Right forelimb (tissue), 1 donor: ENCODE measurements around the gene ANAPC10.
A peak's percentile ranks its signal among the peaks of the same experiment; 100 is the strongest.
"Not testable (repeated sequence)": the region's sequence is repeated elsewhere in the genome, so short reads cannot be mapped to it uniquely, and the experiment has no call there.

Experiments
- DNase-seq: peaks from one replicate; pipeline ENCODE4 v3.0.0-alpha.2; 2018

Gene ANAPC10, protein sequence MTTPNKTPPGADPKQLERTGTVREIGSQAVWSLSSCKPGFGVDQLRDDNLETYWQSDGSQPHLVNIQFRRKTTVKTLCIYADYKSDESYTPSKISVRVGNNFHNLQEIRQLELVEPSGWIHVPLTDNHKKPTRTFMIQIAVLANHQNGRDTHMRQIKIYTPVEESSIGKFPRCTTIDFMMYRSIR

DNA sequence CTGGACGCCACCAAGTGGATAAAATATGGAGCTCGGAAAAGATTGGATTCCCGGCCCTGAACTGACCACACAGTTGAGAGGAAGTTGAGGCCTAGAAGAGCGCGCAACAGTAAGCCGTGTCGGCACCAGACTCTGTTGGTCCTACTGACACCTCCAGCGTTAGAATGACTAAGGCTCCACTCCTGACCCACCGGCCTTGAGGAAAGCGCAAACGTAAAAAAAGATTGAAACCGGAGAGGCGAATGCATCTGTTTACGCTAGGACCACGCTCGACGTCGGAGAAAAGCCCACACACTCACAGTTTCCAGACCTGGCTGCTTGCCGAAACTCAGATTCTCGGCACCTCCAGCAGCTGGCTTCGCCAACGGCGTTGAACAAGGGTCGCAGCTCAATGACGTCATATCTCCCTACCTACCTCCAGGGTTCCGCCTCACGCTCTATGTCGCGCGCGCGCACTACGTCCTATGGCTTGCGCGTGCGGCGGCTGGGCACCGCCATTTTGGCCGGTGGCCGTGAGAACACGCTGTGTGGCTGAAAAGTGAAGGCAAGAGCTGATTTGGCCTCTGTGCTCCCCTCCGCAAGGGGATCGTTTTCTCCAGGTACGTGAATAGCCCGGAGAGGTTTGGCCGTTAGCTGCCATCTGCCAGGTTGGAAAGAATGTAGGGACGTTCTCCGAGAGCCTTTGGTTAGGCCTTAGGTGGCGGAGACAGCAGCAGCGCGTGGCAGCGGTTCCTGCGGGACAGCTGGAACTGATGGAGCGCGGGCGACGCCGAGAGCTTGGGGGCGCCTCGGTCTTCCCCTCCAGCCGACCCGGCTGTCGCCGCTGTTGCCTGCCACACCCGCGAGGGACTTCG, at the start of gene ANAPC10, which contains the start of gene ABCE1:
ANAPC10 (minus strand) TSS at position 376 of the 854 bp plus-strand sequence. CDS start 2,097 bp downstream, outside the sequence.
ABCE1 (plus strand) TSS at position 491 of the 854 bp plus-strand sequence. CDS start 6,102 bp downstream, outside the sequence.
- peak; percentile 96 for DNase-seq

DNA sequence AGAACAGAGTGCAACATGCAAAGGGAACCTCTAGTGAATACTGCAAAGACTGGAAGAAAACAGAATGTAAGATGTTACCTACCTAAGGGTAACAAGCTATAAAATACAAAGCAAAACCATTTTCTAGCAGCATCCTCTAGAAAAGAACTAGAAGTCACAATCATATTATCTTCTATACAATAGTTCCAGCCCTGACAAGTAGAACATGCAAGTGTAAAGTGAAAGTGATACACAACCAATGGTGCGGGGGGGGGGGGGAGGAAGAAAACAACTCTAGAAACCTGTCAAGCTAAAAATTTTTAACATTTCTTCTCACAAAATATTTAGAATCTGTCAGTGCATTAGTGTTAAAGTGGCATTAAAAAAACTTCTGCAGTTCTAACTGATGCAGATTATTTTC, 38.2 kb upstream of the ANAPC10 start:
- DNase-seq: not testable (repeated sequence)

DNA sequence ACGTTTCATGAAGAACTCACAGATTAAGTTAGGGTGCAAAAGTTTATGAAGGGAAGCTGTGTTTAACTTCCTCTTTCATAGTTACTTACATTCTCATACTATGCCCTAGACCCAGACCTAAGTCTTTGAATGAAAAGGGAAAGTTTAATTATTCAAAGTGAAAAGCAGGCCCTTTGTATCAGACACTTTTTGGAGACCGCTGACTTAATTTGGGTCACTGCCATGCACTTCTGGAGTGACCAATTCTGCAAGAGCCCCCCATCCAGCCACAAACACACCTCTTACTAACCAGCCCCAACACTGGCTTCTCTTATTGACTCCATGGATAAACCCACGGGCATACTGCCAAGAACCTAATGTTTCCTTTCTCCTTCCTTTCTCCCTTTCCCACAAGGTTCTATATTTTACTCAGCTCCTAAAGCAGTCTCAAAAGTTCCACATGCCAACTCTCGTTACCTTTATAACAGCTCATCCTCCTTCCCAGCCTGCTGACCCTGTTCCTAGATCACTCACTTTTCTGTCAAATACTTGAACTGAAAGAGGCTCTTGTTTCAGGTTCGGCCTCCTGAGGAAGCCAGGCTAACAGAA, 34.6 kb upstream of the ANAPC10 start:
- no peak for DNase-seq

DNA sequence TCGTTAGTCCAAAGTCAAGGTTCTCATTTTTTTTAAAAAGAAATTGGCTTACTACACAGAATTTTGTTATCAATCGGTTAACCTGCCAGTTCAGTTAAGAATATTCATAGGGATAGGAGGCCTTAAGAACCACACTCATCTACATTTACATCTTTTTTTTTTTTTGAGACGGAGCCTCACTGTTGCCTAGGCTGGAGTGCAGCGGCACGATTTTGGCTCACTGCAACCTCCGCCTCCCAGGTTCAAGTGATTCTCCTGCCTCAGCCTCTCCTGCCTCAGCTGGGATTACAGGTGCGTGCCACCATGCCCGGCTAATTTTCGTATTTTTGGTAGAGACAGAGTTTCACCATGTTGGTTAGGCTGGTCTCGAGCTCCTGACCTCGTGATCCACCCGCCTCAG, 33.9 kb upstream of the ANAPC10 start:
- DNase-seq: no peak

DNA sequence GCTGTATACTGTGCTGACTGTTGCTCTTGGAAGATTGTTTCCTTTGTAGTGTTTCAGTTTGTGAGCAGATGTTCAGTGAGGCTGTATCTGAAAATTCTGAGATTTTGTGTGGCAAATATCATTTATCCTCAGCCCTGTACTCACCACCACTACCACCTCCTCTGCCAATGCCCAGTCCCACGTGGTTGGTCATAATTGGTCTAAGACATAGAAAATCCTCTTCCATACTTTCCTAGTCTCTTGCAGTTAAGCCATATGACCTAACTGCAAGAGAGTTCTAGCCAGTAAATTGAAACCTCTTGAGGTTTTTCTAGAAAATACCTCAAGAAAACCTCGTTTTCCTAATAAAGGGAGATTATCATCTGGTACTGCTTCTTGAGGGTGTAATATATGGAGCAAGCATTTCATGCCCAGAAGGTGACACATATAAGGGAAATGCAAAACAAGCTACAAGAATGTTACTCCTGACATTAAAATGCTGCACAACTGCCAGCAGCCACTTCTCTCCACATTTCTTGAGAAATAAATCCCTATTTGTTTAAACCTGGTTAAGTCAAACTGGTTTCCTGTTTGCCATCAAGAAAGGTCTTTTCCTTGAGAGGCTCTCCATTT, 32.9 kb upstream of the ANAPC10 start:
- DNase-seq: no peak

DNA sequence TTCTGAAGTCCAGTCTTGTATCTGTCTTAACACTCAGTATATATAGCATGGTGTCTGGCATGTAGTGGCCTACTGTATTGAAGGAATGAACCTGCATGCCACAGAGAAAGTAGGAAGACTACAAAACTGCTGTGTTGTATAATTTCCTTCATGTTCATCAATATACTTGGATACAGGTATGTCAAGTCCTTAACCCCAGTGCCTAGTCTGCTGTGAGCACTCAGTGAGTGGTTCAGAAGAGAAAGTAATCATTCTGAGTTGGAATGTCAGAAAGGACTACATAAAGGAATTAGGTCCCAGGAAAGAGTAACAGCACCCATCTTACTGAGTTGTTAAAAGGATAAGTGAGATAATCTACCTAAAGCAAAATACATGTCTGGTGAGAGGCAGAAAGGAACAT, 32.1 kb upstream of the ANAPC10 start:
- no peak for DNase-seq

DNA sequence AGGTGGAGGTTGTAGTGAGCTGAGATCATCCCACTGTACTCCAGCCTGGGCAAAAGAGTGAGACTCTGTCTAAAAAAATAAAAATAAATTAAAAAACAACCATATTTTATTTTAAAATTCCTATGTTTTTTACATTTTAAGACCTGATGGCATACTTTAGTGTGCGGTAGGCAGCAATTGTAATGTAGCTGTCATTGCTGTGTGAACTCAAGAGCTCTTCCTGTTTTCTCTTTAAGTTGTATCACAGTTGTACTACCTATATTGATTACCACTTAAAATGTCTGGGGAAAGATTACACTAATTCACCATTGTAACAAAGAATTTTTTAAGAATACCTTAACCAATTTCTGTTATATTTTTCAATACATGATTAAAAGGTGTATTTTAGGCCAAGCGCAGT, 27.4 kb upstream of the ANAPC10 start:
- no peak for DNase-seq

DNA sequence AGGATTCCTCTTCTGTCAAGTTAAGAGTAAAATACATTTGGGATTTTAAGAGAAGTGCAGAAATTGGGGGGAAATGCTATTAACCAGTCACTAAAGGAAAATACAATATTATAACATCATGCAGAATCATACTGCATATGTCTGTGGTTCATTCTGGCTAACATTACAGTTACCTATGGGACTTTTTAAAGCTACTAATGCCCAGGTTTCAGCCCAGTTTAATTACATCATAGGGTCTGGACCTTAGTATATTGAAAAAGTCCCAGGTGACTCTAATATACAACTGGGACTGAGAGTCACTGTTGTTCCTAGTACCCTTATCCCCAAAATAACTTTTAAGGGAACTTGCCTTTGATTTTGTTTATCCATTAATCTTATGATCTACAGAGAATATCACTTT, 10.1 kb upstream of the ANAPC10 start:
- no peak for DNase-seq

DNA sequence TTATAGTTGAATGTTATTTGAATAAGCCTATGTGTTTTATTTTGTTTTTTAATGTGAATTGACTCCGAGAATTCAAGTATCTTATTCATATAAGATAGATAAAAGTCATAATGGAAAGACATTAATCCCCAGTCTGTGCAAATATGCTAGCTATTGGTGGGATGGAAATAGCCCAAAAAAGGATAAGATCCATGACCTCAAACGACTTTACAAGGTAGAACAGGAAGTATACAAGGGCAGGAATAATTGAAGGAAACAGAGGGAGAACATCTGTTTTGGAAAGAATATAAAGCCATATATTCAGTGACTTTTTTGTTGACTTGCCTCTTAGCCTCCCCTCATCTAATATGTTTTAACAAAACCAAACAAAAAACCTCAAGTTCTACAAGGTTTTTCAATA, 9.1 kb upstream of the ANAPC10 start:
- no peak for DNase-seq

DNA sequence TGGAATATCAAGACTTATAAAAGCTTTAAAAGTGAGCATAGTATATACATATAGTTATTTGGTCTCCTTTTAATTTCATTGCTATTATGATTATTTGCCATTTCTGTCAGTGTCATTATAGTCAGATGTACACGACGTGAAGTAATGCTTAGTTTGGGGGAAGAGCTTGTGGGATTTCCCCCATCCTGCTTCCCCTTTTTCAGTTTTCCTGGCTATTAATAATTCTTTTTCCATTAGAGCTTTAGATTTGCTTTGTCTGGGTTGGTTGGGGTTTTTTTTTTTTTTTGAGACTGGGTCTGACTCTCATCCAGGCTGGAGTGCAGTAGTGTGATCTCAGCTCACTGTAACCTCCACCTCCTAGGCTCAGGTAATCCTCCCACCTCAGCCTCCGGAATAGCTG, 5.5 kb upstream of the ANAPC10 start:
- no peak for DNase-seq

DNA sequence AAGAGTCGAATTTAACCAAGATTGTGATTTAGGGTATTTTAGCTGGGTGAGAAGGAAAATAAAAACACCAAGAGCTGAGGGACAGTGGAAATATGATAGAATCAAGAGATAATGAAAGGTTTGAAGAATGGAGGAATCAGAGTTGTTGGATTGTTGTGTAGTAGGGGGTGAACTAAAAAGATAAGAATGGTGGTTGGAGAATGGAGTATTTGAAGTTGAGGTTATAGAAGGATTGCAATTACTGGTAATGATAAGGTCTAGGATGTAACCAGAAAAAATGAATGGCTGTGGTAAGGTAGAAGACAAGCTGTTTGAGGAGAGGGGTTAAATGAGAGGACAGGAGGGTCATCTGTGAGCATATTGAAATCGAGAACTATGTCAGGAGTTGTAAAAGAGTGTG, 4.6 kb upstream of the ANAPC10 start:
- DNase-seq: no peak

DNA sequence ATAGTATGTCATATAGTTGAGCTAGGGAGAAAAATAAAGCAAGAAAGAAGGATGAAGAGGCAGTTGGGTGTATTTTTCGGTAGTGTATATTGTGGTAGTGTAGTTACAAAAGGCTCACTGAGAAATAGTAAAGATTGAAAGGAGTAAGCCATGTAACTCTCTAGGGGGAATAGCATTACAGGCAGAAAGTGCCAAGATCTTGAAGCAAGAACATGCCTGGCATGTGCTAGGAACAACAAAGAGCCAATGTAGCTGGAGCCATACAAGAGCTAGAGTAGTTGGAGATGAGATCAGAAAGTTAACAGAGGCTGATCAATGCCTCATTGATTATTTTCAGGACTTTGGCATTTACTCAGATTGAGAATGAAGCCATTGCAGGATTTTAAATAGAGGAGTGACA, 3.1 kb upstream of the ANAPC10 start:
- DNase-seq: no peak

DNA sequence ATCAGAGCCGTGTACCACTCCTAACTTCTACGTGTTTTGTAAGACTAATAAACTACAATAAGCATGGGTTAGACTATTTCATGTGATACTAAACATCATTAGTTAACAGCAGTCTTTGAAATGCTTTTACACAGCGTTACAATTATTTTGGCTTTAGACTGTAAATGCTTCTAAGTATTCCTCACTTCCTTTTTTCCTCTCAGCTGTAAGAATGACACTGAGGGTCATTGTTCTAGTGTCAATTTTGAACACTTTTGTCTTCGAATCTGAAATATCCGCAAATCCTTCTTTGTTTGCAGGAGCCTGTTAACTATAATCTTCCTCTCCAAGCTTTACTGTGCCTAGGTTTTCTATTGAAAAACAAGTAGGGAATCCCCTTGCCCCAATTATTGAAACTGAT, 1.7 kb upstream of the ANAPC10 start:
- DNase-seq: no peak

DNA sequence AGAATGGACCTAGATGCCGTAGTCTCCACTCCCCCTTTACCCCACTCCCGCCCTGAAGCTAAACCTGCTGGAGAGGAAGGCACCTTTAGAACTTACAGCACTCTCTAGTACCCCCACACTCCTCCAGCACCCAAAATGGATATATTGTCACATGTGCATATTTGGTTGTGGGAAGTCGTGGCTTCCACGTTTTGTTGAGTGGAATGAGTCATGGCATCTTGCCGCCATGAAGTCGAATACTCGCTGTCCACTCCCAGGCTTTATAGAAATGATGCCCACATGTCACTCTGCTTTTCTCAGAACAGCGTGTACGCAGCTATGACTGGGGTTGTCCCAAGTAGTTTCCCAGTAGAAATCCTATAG, 660 bp upstream of the ANAPC10 start:
- no peak for DNase-seq

DNA sequence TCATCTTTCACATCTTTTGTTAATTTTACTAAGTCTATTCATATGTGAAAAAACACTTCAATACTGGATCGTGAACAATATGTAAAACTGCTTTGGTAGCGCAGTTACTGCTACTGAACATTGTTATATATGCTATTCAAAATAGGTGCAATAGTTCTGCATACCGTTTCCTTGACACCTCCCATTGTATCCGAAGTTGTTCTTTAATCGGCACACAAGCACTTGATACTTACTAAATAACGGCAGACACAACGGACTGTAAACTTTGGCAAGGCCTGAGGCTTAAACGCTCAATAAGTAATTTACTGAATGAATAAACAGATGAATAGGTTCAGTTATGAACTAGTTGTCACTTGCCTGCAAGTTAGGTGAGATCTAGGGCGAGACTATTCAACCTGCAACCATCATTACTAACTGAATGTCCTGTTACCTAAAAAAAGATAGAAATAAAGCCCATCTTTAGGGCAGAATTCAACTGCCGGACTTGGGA, 620 bp downstream of the ANAPC10 start:
- no peak for DNase-seq

DNA sequence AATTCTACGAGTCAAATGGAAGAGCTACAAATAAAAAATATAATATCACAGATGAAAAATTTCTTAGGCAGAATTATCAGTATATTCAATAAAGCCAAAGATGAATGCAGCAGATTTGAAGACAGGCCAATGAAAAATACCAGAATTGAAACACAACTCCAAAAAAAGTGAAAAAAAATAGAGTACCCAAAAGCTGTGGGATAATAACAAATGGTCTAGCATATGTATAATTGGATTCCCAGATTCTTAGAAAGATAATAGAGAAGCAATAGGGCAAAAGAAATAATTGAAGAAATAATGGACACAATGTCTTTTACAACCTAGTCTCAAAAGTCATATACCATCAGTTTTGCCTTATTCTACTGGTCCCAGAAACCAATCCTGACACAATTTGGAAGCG, 4.4 kb downstream of the ANAPC10 start:
- DNase-seq: no peak

DNA sequence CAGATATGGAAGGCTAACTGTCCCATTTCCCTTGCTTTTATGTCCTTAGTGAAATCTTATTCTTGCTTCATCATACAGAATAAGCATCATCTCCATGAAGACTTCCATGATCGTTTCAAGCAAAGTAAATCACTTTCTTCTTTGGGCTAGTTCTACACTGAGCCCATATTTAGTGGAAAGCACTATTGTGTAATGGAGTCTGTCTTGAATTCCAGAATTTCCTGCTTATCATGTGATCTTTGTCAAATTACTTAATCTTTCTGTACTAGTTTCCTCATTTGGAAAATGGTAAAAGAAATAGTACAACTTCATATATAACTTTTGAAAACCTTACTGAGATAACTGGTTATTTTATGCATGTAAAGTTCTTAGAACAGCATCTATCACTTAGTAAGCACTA, 7.6 kb downstream of the ANAPC10 start:
- no peak for DNase-seq

DNA sequence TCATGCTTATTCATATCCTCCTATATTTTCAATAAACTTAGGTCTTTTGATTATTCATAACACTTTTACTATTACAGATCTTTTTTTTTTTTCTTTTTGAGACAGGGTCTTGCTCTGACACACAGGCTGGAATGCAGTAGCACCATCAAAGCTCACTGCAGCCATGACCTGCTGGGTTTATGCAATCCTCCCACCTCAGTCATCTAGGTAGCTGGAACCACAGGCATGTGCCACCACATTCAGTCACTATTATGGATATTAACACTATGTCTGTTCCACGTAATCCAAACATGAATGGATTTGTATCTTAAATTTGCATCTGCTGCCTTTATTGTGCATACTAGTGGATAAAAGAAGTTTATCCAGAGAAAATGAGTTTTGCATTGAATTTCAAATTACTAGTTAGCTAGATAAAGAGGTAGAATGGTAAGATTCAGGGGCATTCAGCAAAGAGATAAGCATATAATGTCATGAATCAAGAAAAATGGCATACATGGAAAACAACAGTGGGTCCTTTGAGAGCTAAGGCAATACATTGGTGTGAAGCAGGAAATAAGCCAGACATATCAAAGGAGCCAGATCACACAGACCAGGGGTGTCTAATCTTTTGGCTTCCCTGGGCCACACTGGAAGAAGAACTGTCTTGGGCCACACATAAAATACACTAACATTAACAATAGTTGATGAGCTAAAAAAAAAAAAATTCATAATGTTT, 13.9 kb downstream of the ANAPC10 start:
- no peak for DNase-seq

DNA sequence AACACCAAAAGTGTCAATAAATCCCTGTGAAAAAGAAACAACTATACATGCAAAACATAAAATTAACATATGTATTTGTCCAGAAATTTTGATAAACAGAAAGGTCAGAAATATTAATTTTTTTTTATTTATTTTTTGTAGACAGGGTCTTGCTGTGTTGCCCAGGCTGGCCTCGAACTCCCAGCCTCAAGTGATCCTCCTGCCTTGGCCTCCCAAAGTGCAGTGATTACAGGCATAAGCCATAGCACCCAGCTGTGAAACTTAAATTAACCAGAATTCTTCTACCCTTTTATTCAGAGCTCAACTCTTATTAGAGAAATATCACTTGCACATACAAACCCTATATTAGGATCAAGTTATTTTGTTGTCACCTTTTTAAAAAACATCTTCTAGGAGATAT, 16.2 kb downstream of the ANAPC10 start:
- DNase-seq: no peak

DNA sequence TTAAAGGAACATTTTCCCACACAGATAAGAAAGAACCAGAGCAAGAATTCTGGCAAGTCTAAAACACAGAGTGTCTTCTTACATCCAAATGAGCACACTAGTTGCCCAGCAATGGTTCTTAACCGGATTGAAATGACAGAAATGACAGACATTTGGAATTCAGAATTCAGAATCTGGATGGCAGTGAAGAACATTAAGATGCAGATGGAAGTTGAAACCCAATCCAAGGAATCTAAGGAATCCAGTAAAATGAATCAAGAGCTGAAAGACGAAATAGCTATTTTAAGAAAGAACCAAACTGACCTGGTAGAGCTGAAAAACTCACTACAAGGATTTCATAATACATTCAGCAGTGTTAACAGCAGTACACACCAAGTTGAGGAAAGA, 21.5 kb downstream of the ANAPC10 start:
- DNase-seq: no peak

DNA sequence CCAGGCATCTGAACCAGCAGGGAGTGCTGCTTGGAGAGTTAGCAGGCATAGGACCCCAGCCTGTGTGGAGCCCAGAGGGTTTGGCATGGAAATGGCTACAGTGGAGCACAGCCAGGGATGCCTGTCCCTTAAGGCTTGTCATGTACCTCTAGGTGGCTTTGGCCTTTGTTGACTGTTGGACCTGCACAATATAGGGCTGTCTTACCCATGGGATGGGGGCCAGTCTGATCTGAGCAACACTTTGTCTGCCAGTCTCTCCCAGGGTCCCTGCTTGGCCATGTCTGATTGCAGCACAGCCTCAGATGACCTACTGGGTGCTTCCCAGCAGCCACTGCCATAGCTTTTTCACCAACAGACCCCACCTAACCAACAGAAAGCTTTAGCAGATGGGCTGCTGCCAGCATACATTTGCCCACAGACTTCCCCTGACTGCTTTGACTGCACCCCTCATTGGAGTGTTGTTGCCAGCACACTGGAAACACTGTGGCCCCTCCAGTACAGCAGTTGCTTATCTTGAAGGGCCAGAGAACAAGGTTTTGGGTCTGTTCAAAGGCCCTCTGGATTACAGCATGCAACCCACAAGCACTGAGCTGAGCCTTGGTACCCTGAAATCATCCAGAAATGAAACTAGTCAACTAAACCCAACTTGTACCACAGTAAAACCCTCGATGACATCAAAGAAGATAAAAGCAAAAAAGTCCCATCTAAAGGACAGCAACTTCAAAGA, 22.1 kb downstream of the ANAPC10 start:
- DNase-seq: no peak

DNA sequence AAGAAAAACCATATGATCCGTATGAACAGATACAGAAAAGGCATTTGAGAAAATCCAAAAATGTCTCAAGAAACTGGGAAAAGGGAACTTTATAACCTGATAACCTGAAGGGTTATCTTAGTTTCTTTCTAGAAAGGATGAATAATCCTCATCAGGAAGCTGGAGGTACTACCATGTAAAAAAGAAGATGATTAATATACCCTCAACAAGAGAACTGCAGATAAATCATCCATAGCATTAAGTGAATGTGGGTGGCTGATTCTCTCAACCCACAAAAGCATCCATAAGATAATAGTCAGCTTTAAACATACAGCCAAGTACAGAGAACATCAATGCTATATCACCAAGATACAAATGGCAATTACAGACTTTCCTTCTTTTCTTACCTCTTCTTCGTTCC, 26.4 kb downstream of the ANAPC10 start:
- DNase-seq: no peak
